NCI-H2081 (cell line): ENCODE data around the gene GDAP2.
"Not testable (repeated sequence)": the region's sequence is repeated elsewhere in the genome, so short reads cannot be mapped to it uniquely, and the experiment has no call there.

Source experiments
- DNase-seq, 2 experiments: peaks; one replicate each; lab custom pipeline; 2025; lab: John Stamatoyannopoulos, UW

GDAP2 gene, protein sequence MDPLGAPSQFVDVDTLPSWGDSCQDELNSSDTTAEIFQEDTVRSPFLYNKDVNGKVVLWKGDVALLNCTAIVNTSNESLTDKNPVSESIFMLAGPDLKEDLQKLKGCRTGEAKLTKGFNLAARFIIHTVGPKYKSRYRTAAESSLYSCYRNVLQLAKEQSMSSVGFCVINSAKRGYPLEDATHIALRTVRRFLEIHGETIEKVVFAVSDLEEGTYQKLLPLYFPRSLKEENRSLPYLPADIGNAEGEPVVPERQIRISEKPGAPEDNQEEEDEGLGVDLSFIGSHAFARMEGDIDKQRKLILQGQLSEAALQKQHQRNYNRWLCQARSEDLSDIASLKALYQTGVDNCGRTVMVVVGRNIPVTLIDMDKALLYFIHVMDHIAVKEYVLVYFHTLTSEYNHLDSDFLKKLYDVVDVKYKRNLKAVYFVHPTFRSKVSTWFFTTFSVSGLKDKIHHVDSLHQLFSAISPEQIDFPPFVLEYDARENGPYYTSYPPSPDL

DNA sequence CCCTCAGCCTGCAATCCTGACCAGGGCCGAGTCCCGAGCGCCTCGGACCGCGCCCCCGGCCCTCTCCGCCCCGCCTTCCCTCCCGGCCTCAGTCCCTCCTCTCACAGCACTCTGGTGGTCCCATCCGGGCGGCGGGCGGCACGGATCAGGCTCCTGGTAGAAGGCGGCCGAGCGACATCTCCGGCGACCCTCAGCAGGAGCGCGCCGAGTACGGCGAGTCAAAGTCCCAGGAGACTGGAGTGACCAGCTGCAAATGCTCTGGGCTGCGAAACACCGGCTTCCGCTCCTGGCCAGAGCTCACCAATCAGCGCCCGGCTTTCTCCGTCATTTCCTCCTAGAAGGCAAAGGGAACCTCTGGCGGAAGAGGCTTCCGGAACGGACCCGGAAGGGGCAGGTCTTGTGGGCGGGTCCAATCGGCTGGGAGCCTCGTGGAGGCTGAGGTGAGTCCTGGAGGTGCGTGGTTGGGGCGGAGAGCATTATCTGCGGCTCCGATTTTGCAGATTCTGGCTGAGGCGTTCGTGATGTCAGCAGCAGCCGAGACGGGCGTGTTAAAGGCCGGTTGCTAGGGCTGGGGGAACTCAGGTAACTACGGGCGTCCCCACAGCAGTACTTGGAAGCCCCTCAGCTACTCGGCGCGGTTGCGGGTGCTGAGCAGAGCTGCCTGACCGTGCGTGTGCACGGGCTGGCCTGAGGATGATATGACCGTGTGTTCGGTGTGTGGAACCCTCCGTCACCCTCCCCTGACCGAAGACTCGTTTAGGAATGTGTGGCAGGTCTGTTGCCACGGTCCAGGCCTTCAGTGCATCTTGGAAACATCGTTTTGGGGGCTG is at the start of gene GDAP2, which contains the start of gene WDR3:
Gene GDAP2, minus strand, starts transcription at position 279 of the 830 bp plus-strand sequence. CDS start 9,264 bp downstream, outside the sequence.
Gene WDR3, plus strand, starts transcription at position 397 of the 830 bp plus-strand sequence. CDS start 3,581 bp downstream, outside the sequence.
- peak; percentile 89 to 95 for DNase-seq

- no peak for DNase-seq
Measured at GRCh38 chr1:117976381-117976780, 47.0 kb upstream of the GDAP2 start.

GRCh38 chr1:117971777-117972176 is 42.4 kb upstream of the GDAP2 start:
- no peak for DNase-seq

GRCh38 chr1:117970252-117970651 is 40.8 kb upstream of the GDAP2 start:
- DNase-seq = no peak

DNA sequence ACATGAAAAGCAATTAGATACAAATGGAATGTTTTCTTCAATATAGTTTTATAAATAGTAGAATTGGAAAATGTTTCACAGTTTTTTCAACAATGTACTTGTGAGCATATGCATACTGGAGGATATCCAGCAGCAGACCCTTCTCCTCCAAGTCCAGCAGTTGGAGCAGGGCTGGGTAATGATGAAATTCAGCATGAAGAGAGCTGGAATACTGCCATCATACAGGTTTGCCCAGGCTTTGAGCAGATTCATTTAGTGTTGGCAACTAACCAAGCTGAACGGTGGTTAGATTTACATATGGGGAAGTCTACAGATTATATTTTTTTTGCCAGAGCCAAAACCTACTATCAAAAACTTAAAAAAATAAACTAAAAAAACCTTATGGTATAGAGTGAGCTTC is 38.5 kb upstream of the GDAP2 start:
- DNase-seq = peak; percentile 34 to 68

DNA sequence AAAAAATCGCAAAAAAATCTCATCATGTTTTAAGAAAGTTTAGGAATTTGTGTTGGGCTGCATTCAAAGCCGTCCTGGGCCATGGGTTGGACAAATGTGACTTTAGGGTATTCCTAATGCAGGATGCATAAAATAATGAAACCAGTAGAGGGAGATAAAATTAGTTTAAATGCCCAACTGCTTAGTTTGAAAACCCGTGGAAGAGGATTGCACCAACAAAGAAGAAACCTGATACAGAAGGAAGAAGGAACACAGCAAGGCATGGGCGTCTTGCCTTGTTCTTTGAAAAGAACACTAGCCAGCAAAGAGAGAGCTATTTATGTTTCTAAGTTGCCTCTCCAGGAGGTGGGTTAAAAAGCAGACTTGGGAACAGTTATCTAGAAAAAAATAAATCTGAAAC is 38.1 kb upstream of the GDAP2 start:
- DNase-seq = no peak

GRCh38 chr1:117964290-117965038 is 35.0 kb upstream of the GDAP2 start:
- no peak for DNase-seq

DNA sequence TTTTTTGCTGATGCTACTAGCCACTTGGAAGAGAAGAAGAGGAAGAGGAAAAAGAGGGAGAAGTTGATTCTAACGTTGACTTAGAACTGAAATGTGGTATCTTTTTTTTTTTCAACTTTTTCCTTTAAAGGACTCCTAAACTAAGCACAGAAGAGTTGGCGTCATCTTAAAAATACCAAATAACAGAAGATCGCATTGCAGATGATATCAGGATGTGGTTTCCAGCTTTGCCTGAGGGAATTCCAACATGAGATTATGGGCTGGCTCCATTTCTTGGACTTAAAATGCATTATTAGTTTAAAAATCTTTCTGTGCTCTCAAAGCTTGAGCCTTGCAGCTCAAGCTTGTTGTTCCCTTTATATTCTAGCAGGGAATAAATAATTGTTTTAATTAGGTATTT is 29.9 kb upstream of the GDAP2 start:
- DNase-seq = no peak

DNA sequence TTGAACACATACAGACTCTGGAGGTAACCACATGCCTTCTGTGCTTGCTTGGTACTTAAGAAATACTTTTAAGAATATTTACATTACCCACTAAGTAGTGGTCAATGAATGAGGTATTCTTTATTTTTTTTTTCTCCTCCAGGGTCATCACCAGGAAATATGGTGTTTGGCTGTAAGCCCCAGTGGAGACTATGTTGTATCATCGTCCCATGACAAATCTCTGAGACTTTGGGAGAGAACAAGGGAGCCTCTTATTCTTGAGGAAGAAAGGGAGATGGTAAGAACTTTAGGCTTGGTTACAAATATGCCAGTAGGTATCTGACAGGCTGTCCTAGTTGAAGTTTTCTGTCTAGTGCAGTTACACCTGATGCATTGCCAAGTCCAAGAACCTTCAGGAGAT is 23.0 kb upstream of the GDAP2 start:
- DNase-seq = no peak

DNA sequence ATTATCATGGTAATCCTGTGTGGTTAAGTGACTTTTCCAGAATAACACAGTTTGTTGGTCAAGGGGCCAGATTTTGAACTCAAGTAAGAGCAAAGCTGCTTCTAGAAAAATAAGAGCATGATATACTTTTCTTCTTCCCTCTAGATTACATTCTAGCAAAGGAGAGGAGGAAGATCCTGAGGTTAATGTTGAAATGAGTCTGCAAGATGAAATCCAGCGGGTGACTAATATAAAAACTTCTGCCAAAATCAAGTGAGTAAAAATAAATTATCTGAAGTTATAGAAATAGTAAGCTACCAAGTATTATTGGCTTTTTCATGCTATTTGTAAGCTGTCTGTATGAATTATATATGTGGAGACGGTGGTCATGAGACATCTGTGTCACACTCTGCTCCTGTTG is 12.9 kb upstream of the GDAP2 start:
- no peak for DNase-seq

DNA sequence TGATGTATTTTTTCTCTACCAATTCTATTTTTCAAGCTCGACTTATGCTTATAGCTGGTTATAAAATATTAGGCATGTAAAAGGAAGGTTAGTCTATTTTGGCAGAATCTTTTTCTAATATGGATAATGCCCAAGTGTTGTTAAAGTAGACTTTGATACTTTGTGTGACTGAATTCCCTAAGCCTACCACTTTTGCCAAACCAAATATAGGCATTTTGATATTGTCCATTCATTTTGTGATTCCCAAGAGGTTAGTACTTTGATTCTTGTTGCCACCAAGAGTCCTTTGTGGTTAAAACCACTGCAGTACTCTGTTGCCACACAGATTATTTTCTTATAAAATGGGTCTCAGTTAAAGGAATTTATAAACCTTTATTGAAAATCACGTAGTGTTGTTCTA is 4.3 kb upstream of the GDAP2 start:
- DNase-seq = no peak

DNA sequence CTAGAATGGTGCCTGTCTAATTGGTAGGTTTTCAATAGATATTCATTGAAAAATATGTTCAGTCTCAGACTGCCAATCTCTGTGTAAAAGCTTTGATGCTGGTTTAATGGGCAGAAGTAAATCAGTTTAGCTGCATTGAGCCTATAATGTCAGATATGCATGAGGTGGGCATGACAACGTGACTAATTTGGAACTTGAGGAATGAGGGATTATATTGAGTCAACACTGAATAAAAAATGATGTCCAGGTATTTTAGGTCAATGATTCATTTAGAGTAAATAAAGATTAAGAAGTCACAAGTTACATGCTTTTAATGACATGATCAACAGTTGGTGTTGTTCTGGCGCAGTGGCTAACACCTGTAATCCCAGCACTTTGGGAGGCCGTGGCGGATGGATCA is 3.2 kb upstream of the GDAP2 start:
- no peak for DNase-seq

DNA sequence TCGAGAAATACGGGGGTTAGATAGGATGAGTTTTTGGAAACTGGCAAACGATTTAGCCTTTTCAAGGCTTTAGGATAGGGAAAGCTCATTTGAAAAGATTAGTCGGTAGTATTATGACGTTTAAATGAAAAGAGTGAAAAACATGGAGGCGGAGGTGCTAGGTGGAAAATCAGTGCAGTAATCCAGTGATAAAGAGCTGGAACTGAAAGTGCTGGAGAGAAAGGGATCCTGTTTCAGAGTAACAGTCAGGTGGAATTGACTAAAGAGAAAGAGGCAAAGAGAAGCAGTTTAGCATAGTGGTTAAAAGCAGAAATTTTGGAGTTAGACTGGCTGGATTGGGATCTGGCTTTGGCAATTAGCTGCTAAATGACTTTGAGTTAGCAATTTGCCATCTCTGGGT is 1.1 kb upstream of the GDAP2 start:
- DNase-seq = no peak

- no peak for DNase-seq
Measured at GRCh38 chr1:117930173-117930447, 689 bp upstream of the GDAP2 start.

GRCh38 chr1:117928881-117929342 is 509 bp downstream of the GDAP2 start:
- DNase-seq = peak; percentile 2 to 36

- DNase-seq = no peak
Measured at GRCh38 chr1:117925981-117926380, 3.4 kb downstream of the GDAP2 start.

- not testable (repeated sequence) for DNase-seq
Measured at GRCh38 chr1:117922717-117923116, 6.7 kb downstream of the GDAP2 start.

GRCh38 chr1:117921991-117922390 is 7.4 kb downstream of the GDAP2 start:
- no peak for DNase-seq

GRCh38 chr1:117919376-117919775 is 10.0 kb downstream of the GDAP2 start:
- no peak for DNase-seq

GRCh38 chr1:117911051-117911450 is 18.4 kb downstream of the GDAP2 start:
- DNase-seq = no peak

DNA sequence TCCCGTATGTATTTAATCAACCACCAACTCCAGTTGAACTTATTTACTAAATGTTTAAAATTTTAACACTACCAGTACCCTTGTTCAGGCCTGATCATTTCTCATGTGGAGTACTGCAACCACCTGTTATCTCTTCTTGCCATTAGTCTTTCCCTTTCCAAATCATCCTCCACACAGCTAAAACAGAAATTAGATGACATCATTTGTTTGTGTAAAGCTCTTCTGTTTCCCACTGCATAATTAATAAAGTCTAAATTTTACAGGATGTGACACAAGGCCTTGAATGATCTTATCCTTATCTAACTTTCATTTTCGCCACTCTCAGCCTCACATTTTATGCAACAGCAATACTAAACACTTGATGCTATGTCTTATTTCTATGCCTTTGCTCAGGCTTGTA is 24.4 kb downstream of the GDAP2 start:
- DNase-seq = no peak

GRCh38 chr1:117904485-117904884 is 24.9 kb downstream of the GDAP2 start:
- DNase-seq = no peak
